Fibroblast of pulmonary artery (primary cell): Measurements from ENCODE around the gene SERTM2.

Experiments used
- DNase-seq: peaks from one replicate; pipeline ENCODE4 v3.0.0-alpha.2; 2010; ENCODE audit warnings: low read depth
- H3K4me3 ChIP-seq: replicated peaks from 2 replicates; pipeline ENCODE4 v1.5.1; 2011; ENCODE audit warnings: low read depth, mild to moderate bottlenecking, control low read depth, low read length, moderate library complexity
- TF ChIP-seq, protein P1 (sequence below): IDR thresholded peaks from 2 replicates; pipeline ENCODE4 v1.5.1; 2011; ENCODE audit warnings: mild to moderate bottlenecking, control low read depth, low read length, inconsistent platforms; ENCODE audit errors: missing control alignments

SERTM2 gene

DNA sequence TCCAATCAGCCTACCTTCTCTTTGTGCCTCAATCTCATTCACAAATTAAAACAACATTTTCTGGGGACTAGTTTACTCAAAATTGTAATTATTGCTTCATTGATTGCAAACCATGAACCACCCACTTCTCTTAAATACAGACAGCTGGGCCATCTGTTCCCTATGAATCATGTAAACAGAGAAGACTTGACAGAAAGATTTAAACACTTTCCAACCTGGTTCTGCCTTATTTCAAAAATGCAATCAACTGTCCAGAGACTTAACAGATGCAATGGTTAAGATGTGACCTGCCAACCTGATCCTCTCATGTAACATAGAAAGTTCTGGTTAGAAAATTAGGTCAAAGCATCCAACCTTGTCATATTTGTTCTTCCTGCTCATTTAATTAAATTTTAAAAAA is 20.8 kb upstream of the SERTM2 start:
- TF ChIP-seq, protein P1, sequence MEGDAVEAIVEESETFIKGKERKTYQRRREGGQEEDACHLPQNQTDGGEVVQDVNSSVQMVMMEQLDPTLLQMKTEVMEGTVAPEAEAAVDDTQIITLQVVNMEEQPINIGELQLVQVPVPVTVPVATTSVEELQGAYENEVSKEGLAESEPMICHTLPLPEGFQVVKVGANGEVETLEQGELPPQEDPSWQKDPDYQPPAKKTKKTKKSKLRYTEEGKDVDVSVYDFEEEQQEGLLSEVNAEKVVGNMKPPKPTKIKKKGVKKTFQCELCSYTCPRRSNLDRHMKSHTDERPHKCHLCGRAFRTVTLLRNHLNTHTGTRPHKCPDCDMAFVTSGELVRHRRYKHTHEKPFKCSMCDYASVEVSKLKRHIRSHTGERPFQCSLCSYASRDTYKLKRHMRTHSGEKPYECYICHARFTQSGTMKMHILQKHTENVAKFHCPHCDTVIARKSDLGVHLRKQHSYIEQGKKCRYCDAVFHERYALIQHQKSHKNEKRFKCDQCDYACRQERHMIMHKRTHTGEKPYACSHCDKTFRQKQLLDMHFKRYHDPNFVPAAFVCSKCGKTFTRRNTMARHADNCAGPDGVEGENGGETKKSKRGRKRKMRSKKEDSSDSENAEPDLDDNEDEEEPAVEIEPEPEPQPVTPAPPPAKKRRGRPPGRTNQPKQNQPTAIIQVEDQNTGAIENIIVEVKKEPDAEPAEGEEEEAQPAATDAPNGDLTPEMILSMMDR: no peak
- DNase-seq: no peak
- no peak overlapping the region for H3K4me3 ChIP-seq

DNA sequence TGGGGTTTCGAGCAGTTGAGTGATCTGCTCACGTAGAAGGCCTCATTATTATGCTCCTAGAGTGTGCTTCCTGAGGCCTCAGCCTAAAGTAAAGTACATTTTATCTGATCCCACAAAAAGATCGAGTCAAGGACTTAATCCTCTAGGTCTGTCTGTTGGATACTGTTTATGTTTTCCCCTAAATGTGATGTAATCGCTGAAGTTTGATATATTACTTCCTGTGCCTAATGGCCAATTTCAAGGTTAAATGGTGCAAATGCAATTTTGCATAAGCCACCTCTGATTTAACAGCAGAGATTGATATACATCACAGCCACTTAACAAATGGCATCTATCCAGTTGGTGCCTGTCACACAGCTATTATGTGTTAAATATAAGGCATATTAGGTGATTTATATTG is 19.4 kb upstream of the SERTM2 start:
- TF ChIP-seq, protein P1: no peak
- DNase-seq: no peak
- no peak overlapping the region for H3K4me3 ChIP-seq

- H3K4me3 ChIP-seq: no peak overlapping the region
- TF ChIP-seq, protein P1: no peak
- no peak for DNase-seq
These were observed 12.8 kb upstream of the SERTM2 start for GRCh38 chrX:111498538-111499103.

- DNase-seq: no peak
- no peak overlapping the region for H3K4me3 ChIP-seq
- TF ChIP-seq, protein P1: no peak
These were observed 7.9 kb upstream of the SERTM2 start for GRCh38 chrX:111503485-111503993.

DNA sequence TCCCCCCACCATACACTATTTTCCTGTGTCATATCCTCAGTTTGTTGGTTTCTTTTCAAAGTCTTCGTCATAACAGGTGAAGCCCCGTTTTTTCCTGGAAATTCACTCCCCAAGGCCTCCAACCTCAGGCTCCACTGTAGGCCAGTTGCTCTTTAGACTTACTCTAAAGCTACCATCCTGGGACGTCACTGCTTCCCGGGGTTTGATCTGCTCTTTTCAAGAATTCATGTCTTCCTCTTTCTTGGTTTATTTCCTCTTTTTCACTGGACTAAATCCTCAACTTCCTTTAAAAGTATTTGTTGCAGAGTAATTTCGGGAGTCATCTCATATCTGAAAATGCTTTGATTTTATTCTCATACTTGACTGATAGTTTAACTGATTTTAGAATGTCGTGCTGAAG is 6.5 kb upstream of the SERTM2 start:
- TF ChIP-seq, protein P1: no peak
- H3K4me3 ChIP-seq: no peak overlapping the region
- DNase-seq: no peak

DNA sequence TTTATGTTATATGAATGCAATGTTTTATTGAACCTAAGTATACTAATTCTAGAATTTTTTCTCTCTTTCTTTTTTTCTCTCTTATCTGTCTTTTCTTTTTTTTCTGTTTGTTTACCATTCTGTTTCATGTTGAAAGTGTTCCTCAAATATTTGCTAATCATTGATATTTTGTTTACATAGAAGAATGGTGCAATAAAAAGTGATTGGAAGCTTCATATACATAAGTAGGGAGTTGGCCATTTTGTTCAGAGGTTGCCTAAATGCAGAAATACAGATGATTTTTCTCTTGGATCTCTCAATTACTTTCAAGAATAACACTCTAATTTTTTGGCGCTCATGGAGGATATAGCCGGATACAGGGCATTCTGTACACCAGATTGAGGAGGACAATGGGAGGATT is 5.7 kb upstream of the SERTM2 start:
- no peak for DNase-seq
- H3K4me3 ChIP-seq: no peak overlapping the region
- TF ChIP-seq, protein P1: no peak

- TF ChIP-seq, protein P1: no peak
- no peak for DNase-seq
- no peak overlapping the region for H3K4me3 ChIP-seq
These were observed 4.6 kb upstream of the SERTM2 start for GRCh38 chrX:111506826-111507225.
